ENCODE data around the gene GP1BA.

The GP1BA gene

DNA sequence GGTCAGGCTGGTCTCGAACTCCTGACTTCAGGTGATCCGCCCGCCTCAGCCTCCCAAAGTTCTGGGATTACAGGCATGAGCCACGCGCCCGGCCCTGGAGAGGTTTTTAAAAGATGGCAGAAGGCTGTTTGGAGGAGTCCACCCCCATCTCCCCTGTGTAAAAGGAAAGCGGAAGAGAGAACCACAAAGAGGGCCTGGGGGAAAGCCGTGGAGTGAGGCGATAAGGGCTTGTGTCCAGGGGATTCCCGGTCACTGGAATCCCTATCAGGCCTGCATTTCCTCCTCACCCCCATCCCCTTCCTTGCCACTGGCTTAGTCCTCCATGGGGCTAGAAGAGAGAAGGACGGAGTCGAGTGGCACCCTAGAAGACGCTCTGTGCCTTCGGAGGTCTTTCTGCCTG lies at the start of gene GP1BA:
Gene GP1BA, plus strand, starts transcription at position 315 of the 400 bp plus-strand sequence. CDS start 328 bp downstream, outside the sequence.
- DNase-seq = no peak

DNA sequence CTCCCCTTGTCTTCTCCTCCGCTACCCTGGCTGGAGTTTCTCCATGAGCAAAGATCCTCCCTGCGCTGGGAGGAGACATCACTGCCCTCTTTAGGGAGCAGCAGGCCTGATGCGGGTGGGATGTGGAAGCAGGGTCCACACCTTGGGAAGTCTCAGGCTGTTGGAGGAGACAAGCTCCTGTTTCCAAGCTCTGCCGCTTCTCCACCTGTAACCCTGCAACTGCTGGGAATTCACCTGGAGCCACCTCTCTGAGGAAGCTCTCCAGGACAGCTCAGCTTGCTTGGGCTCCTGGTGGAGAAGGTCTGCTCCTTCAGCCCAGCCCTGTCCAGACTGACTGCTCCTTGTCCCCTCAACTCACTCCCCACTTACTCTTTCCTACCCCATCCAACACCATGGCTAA lies 47.6 kb upstream of the GP1BA start:
- no peak for DNase-seq

DNA sequence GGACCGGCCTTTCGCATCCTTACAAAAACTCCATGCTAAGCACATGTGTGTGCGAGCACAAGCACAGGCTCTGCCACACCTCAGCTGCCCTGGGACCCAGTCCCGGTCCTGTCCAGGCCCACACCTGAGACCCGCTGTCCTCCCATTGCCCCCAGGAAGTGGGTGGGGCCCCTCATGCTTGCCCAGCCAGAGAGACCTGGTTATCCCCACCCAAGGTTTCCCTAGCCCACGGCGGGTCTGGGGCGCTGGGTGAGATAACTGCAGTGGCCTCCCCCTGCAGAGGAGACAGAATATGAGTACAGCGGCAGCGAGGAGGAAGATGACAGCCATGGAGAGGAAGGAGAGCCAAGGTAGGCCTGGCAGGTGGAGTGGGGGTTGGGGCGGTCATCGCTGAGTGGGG lies 45.2 kb upstream of the GP1BA start:
- no peak for DNase-seq

DNA sequence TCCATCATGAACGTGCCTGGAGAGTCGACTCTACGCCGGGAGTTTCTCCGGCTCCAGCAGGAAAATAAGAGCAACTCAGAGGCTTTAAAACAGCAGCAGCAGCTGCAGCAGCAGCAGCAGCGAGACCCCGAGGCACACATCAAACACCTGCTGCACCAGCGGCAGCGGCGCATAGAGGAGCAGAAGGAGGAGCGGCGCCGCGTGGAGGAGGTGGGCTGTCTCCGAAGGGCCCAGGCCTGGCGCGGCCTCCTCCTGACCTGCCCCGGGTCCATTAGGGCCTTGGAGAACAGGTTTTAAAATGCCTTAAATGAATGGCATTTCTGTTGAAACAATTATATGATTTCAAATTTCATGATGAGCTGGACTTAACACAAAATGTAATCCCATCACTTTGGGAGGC lies 44.5 kb upstream of the GP1BA start:
- DNase-seq = no peak

DNA sequence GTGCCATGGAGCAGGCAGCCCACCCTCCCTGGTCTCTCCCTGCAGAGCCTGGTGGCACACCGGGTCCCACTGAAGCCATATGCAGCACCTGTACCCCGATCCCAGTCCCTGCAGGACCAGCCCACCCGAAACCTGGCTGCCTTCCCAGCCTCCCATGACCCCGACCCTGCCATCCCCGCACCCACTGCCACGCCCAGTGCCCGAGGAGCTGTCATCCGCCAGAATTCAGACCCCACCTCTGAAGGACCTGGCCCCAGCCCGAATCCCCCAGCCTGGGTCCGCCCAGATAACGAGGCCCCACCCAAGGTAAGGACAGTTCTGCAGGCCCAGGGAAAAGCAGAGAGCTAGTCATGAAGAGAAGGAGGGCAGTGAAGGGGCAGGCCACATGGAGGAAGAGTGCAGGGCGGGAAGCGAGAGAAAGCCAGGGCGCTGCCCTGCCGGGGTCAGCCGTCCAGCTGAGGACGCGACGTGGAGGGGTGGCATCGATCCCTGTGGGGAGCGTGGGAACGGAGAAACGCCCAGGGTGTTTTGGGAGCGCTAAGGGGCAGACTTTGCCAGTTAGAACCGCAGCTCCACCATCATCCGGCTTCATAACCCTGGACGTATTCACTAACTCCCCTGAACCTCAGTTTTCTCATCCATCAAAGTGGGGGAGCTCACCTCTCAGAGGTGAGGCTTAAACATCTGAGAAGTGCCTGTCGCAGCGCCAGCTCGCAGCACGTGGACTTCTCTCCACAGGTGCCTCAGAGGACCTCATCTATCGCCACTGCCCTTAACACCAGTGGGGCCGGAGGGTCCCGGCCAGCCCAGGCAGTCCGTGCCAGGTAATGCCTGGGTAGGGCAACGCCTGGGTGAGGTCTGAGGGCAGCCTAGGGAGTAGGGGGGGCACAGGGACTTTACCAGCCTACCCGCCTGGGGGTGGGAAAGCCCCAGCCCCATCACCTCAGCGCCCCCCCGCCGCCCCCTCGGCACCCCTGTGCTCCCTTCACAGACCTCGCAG lies 40.4 kb upstream of the GP1BA start:
- no peak for DNase-seq

DNA sequence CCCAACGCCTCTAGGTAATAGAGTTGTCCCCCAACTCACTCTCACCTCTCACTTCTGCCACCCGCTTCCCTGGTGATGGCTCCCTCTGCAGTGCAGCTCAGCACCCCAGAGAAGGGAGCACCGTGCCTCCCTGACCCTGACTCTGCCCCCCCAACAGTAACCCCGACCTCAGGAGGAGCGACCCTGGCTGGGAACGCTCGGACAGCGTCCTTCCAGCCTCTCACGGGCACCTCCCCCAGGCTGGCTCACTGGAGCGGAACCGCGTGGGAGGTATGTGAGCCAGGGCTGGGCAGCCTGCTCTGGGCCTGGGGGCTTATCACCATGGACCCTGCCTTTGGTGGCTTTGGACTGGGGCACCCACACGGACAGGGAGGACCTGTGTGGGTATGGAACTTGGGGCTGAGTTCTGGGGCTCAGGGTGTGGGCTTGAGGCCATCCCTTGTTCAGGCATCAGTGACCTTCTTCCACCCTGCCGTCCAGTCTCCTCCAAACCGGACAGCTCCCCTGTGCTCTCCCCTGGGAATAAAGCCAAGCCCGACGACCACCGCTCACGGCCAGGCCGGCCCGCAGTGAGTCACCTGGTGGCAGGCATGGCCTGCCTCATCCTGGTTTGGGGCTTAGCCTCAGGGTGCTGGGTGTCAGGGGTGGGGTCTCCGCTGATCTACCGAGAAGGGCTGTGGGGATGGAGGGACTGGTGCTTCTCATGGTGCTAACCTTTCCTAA lies 39.4 kb upstream of the GP1BA start:
- no peak for DNase-seq

DNA sequence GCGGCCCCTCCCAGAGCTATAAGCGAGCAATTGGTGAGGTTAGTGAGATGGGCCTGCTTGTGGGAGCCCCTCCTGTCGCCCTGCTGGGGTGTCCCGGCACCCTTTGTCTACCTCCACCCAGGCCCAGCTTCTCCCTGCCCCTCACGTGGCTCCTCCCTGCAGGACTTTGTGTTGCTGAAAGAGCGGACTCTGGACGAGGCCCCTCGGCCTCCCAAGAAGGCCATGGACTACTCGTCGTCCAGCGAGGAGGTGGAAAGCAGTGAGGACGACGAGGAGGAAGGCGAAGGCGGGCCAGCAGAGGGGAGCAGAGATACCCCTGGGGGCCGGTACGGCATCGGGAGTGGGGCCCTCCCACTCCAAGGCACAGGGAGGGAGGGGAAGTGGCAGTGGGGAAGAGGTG lies 38.8 kb upstream of the GP1BA start:
- DNase-seq = no peak

DNA sequence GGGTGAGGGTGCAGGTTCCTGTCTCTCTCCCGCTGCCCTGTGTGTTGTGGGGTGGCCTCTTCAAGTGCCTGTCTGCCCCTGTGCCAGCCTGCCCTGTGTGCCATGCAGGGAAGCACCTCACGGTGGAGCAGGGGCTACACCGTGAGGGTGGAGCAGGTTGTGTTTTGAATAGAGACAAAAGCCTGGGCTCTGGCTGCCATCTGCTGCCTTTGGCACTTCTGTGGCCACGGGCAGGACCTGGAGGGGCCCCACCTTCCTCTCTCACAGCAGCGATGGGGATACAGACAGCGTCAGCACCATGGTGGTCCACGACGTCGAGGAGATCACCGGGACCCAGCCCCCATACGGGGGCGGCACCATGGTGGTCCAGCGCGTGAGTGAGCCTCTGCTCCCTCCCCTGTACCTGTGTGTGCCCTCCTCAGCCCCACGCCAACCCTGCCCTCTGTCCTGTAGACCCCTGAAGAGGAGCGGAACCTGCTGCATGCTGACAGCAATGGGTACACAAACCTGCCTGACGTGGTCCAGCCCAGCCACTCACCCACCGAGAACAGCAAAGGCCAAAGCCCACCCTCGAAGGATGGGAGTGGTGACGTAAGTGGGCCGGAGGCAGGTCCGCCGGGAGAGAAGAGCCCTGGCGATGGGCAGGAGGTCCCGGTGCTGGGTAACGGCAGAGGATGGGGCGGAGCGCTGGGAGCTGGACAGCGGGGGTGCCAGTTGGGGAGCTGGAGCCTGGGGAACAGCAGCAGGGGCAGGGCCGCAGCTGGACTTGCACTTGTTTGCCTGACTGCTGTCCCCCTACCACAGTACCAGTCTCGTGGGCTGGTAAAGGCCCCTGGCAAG lies 38.1 kb upstream of the GP1BA start:
- no peak for DNase-seq

DNA sequence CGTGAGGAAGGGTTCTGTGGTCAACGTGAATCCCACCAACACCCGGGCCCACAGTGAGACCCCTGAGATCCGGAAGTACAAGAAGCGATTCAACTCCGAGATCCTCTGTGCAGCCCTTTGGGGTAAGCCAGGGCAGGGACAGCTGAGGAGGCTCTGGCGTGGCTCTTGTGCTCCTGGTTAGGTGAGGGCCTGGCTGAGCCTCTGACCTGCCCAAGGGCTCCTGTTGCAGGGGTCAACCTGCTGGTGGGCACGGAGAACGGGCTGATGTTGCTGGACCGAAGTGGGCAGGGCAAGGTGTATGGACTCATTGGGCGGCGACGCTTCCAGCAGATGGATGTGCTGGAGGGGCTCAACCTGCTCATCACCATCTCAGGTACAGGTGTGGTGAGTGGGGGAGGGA lies 37.0 kb upstream of the GP1BA start:
- DNase-seq = no peak

DNA sequence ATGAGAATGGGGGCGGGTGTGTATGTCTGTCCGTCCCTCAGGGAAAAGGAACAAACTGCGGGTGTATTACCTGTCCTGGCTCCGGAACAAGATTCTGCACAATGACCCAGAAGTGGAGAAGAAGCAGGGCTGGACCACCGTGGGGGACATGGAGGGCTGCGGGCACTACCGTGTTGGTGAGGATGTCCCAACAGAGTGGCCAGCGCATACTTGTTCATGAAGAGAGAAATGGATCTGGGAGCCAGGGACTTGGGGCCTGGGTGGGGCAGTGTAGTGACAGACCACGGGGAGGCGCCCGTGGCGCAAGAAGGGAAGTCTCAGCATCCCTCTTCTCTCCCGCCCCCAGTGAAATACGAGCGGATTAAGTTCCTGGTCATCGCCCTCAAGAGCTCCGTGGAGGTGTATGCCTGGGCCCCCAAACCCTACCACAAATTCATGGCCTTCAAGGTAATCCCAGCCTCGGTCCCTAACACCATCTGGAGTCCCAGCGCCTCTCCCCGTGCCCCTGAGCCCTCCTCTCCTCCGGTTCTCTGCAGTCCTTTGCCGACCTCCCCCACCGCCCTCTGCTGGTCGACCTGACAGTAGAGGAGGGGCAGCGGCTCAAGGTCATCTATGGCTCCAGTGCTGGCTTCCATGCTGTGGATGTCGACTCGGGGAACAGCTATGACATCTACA lies 36.3 kb upstream of the GP1BA start:
- no peak for DNase-seq

DNA sequence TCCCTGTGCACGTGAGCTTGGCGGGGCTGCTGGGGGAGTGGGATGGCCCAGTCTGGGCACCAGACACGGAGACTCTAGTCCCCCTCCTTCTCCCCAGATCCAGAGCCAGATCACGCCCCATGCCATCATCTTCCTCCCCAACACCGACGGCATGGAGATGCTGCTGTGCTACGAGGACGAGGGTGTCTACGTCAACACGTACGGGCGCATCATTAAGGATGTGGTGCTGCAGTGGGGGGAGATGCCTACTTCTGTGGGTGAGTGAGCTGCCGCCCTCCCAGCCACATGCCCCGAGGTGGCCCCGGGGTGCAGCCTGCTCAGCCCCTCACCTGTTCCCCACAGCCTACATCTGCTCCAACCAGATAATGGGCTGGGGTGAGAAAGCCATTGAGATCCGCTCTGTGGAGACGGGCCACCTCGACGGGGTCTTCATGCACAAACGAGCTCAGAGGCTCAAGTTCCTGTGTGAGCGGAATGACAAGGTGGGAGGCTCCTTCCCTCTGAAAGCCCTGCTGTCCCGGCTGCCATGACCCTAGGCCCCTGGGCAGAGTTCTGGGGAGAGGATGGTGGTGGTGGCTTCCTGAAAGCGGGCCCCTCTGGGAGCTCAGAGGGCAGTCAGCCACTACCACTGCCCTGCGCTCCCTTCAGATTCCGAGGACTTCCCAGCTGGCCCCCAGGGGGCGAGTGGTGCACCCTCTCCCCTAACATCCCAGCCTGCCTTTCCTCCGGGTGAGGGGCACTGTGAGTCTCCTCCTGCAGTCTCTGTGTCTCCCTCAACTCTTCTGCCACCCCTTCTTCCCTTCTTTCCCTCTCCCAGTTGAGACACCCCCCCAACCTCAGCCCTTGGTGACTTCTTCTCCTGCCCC lies 35.5 kb upstream of the GP1BA start:
- no peak for DNase-seq

DNA sequence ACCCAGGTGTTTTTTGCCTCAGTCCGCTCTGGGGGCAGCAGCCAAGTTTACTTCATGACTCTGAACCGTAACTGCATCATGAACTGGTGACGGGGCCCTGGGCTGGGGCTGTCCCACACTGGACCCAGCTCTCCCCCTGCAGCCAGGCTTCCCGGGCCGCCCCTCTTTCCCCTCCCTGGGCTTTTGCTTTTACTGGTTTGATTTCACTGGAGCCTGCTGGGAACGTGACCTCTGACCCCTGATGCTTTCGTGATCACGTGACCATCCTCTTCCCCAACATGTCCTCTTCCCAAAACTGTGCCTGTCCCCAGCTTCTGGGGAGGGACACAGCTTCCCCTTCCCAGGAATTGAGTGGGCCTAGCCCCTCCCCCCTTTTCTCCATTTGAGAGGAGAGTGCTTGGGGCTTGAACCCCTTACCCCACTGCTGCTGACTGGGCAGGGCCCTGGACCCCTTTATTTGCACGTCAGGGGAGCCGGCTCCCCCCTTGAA lies 34.8 kb upstream of the GP1BA start:
- no peak for DNase-seq

DNA sequence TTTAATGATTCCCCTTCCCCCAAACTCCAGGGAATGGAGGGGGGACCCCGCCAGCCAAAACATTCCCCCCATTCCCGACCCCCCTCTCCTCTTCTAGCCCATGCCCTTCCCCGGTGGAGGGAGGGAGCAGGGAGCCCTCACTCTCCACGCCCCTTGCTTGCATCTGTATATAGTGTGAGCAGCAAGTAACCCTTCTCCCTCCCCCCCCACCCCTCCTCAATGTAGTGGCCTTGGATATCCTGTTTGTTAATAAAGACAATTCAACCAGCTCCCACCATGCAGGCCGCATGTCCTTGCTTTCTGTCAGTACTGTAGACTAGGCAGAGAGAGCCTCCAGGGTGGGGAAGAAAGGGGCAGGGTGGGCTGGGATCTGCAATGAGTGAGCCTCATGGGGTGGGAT lies 34.3 kb upstream of the GP1BA start:
- no peak for DNase-seq

DNA sequence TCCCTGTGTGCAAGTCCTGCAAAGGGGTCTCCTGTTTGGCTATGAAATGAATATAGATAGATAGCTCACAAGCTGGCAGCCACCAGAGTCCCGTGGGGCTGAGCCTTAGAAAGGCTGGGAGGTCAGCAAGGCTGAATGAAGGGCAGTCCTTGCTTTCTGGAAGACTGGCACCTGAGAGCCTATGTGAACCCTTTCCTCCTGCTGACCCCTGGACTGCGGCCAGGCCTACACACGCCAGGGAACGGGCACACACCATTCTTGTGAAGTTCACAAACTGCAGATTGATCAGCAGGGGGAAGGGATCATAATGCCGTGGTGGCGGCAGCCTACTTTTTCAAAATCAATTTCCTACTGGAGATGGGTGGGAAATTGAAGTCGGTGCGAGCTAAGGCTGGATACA lies 33.7 kb upstream of the GP1BA start:
- DNase-seq = no peak

DNA sequence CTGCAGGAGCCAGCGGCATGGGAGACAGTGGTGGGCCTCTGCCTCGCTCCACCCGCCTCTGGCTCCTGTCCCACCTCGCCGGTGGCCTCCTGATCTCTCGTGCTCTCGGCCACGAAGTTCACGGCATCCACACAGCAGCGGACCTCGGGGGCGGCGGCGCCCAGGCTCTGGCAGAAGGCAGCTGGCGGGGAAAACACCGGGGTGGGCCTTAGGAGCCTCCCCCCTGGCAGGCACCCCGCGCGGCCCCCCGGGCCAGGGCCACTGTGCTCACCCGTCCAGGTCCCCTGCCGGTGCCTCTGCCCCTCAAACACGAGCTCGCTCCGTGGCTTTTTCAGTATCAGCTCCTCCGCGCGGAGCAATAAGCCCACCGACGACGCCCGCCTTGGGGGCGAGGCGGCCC lies 33.1 kb upstream of the GP1BA start:
- no peak for DNase-seq

DNA sequence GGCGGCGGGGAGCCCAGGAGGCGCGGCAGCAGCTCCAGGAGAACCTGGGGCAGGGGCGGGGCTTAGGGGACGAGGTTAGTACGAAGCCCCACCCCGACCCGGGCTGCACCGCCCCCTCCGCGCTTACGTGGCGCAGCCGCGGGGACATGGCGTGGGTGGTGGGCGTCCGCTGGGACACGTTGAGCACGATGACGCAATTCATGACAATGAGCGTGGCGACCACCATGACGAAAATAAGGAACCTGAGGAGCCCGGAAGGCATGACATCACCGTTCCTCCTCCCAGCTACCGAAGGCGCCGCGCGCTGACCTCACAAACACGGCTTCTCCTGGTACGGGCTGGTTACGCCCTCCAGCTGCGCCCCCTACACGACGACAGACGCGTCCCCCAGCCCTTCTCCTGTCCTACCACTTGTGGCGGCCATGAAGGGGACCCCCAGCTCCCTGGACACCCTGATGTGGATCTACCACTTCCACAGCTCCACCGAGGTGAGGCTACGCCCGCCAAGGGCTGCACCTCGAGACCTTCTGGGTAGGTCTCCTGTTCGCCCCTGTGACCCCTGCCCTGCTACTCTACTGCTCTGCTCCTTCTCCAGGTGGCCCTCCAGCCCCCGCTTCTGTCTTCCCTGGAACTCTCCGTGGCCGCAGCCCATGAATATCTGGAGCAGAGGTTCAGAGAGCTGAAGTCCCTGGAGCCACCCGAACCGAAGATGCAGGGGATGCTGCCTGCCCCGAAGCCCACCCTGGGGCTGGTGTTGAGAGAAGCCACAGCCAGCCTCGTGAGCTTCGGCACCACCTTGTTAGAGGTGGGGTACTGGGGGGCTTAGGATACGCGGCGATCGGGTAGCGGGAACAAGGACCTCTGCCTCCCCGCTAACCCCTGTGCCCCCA lies 32.5 kb upstream of the GP1BA start, which contains the start of gene C17orf107:
Gene C17orf107, plus strand, starts transcription at position 196 of the 890 bp plus-strand sequence. Its CDS starts 227 bp downstream, at position 423.
- peak; percentile 98 for DNase-seq

DNA sequence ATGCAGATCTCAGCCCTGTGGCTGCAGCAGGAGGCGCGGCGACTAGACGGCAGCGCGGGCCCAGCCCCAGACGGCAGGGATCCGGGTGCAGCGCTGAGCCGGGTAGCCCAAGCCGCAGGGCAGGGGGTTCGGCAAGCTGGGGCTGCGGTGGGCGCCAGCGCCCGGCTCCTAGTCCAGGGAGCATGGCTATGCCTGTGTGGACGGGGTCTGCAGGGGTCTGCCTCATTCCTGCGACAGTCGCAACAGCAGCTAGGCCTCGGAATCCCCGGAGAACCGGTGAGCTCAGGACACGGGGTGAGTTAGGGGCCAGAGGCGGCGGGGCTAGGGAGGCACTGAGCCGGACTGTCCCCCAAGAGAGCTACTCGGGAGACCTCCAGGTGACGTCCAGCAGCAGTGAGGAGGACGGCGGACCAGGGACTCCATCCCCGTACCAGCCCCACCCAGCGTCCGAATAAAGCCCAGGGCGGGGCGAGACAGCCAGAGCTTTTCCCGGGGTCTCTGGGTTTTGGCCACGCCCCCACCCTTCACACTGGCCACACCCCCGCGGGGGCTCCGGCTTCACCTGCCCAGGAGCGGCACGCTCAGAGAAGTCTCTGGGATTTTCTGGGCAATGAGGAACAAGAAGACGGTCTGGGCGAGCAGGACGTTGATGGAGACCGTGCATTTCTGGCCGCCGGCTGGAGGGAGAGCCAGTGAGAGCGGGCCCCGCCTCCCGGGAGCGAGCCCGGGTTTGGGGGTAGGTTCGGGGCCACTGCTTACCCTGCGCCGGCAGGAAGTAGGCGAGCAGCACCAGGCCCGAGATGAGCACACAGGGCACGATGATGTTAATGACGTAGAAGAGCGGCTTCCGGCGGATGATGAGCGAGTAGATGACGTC lies 31.6 kb upstream of the GP1BA start:
- DNase-seq = peak; percentile 55 to 57

DNA sequence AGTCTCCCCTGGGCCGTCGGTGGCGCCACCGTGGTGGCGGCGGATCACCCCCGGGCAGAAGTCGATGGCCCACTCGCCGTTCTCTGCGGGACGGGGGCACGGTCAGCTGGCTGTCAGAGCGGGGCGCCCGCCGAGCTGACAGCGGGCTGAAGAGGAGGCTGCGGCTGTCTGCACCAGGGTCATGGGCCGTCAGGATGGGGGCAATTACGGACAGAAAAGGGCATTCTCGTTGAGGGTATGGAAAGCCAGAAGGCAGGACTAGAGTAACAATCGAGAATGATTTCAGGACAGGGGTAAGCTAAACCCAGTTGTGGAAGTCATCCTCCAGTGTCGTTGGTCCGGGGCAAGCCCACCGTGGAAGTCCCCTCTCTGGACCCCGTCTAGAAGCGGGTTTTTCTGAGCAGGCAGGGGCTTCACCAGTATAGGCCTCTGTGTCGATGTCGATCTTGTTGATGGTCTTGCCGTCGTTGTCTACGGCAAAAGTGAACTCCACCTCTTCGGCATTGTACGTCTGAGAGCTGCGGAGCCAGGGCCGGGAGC lies 30.9 kb upstream of the GP1BA start:
- DNase-seq = peak in 1 of 2 experiments; percentile 39

All from activated T-cell treated with anti-CD3 and anti-CD28 coated beads, Interleukin-2, amount 50 U/mL, for 48 hours (primary cell).